WTC11 (cell line): Measurements from ENCODE around the gene TMED1. TPM values are rescaled to one million over a fixed set of nuclear protein-coding genes. Genes with fewer than 3 reads are reported as not detected.

Source experiments
- ATAC-seq: fragments of 200-7000 bp; cut with Tn5 transposase; 2 replicates; pipeline ENCODE4 v1.10.0; 2021; ENCODE audit warnings: mild to moderate bottlenecking, moderate library complexity
- CTCF ChIA-PET: fragments of 300-600 bp; sonication (Branson Sonifier 250); formaldehyde crosslinking; loops from one replicate; lab custom pipeline; 2021; ENCODE audit warnings: antibody characterized with exemption; lab: Charles Lee
- POLR2A ChIA-PET: fragments of 350-600 bp; sonication (Branson Sonifier 250); formaldehyde crosslinking; loops from one replicate; lab custom pipeline; 2021; ENCODE audit warnings: antibody characterized with exemption; lab: Charles Lee
- DNase-seq: peaks from one replicate; pipeline ENCODE4 v3.0.0; 2021; ENCODE audit warnings: low spot score
- H3K27ac Mint-ChIP-seq: 2 replicates; pipeline ENCODE4 v1.8.0; 2021; ENCODE audit warnings: mixed read lengths
- H3K27me3 Mint-ChIP-seq: 2 replicates; pipeline ENCODE4 v1.8.0; 2021; ENCODE audit warnings: low read depth, mild to moderate bottlenecking, moderate library complexity, mixed read lengths
- H3K36me3 Mint-ChIP-seq: 2 replicates; pipeline ENCODE4 v1.8.0; 2021; ENCODE audit warnings: mixed read lengths
- H3K4me1 Mint-ChIP-seq: 2 replicates; pipeline ENCODE4 v1.8.0; 2022; ENCODE audit warnings: mixed read lengths
- H3K4me3 Mint-ChIP-seq: 2 replicates; pipeline ENCODE4 v1.8.0; 2021; ENCODE audit warnings: mild to moderate bottlenecking, moderate library complexity, mixed read lengths
- H3K9me3 Mint-ChIP-seq: 2 replicates; pipeline ENCODE4 v1.8.0; 2021; ENCODE audit warnings: mixed read lengths
- ATF1 ChIP-seq: sonication (generic); formaldehyde crosslinking; IDR thresholded peaks from 2 replicates; pipeline ENCODE4 v1.8.1; 2023; ENCODE audit warnings: mild to moderate bottlenecking, moderate library complexity, missing genetic modification reagents
- ELF4 ChIP-seq: sonication (generic); formaldehyde crosslinking; IDR thresholded peaks from 2 replicates; pipeline ENCODE4 v1.8.1; 2022; ENCODE audit warnings: low read depth, mild to moderate bottlenecking, moderate library complexity, missing genetic modification reagents
- ERG ChIP-seq: fragments of 250-450 bp; sonication (Bioruptor Pico); IDR thresholded peaks from 2 replicates; pipeline ENCODE4 v1.8.0; 2021; ENCODE audit warnings: mild to moderate bottlenecking
- HMGXB4 ChIP-seq: sonication (generic); formaldehyde crosslinking; IDR thresholded peaks from 2 replicates; pipeline ENCODE4 v1.8.1; 2023; ENCODE audit warnings: mild to moderate bottlenecking, moderate library complexity, missing genetic modification reagents
- IRF1 ChIP-seq: sonication (generic); formaldehyde crosslinking; IDR thresholded peaks from 2 replicates; pipeline ENCODE4 v1.8.0; 2023; ENCODE audit warnings: missing genetic modification reagents
- MAX ChIP-seq: sonication (generic); formaldehyde crosslinking; IDR thresholded peaks from 2 replicates; pipeline ENCODE4 v1.8.0; 2022; ENCODE audit warnings: mild to moderate bottlenecking, missing genetic modification reagents
- MLX ChIP-seq: sonication (generic); formaldehyde crosslinking; IDR thresholded peaks from 2 replicates; pipeline ENCODE4 v1.8.1; 2023; ENCODE audit warnings: mild to moderate bottlenecking, missing genetic modification reagents, moderate library complexity
- MYBL2 ChIP-seq: sonication (generic); formaldehyde crosslinking; IDR thresholded peaks from 2 replicates; pipeline ENCODE4 v1.8.1; 2023; ENCODE audit warnings: mild to moderate bottlenecking, moderate library complexity, missing genetic modification reagents
- SOX15 ChIP-seq: fragments of 250-450 bp; sonication (Bioruptor Pico); IDR thresholded peaks from 2 replicates; pipeline ENCODE4 v1.9.0; 2021; ENCODE audit warnings: mild to moderate bottlenecking
- total RNA-seq: library from RNA; stranded (reverse); gene quantifications from 3 replicates; pipeline ENCODE4 v1.2.3, GENCODE V29; 2021
- TF ChIP-seq, protein P1 (sequence below): sonication (generic); formaldehyde crosslinking; IDR thresholded peaks from 2 replicates; pipeline ENCODE4 v1.8.0; 2022; ENCODE audit warnings: mild to moderate bottlenecking, missing genetic modification reagents

TMED1 gene
- total RNA-seq, 1 experiment from 2014 or later: 28.5 TPM

GRCh38 chr19:10818301-10819123, 17.5 kb downstream of the TMED1 start:
- Mint-ChIP-seq H3K27ac (no peak overlapping the region), H3K4me1 (no peaks in the 10 kb centered on the region), H3K4me3 (no peak overlapping the region), H3K36me3 (peaks cover 24% of the 10 kb centered on the region), H3K27me3 (no peaks in the 10 kb centered on the region; the same call in 1 of the 2 replicates), H3K9me3 (no peaks in the 10 kb centered on the region)
- ChIA-PET POLR2A (no interaction called here), CTCF (interaction anchor here (0.5 to 1.5 kb wide), 4 partner anchors 40 to 101 kb away, joined by 3 to 7 read pairs (median 4); partner anchors contain the start of genes CARM1 and DNM2)
- DNase-seq (no peak), ATAC-seq (no peak)
- no peak for TF ChIP-seq SOX15 (CRISPR knock-in tag)
- TF ChIP-seq ATF1: no peak
- TF ChIP-seq HMGXB4 (CRISPR knock-in tag): no peak
- TF ChIP-seq ERG (CRISPR knock-in tag): no peak
- TF ChIP-seq, protein P1, sequence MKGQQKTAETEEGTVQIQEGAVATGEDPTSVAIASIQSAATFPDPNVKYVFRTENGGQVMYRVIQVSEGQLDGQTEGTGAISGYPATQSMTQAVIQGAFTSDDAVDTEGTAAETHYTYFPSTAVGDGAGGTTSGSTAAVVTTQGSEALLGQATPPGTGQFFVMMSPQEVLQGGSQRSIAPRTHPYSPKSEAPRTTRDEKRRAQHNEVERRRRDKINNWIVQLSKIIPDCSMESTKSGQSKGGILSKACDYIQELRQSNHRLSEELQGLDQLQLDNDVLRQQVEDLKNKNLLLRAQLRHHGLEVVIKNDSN: no peak

- no peaks in the 10 kb centered on the region; the same call in 1 of the 2 replicates for H3K27me3 Mint-ChIP-seq
- H3K9me3 Mint-ChIP-seq: no peaks in the 10 kb centered on the region
- CTCF ChIA-PET: interaction anchor here (0.5 to 1.5 kb wide), 3 partner anchors 41 to 95 kb away, joined by 3 to 6 read pairs (median 3); partner anchors contain the start of gene CARM1
Observed at GRCh38 chr19:10817291-10818038, 18.5 kb downstream of the TMED1 start.

GRCh38 chr19:10816691-10817090, 19.3 kb downstream of the TMED1 start:
- Mint-ChIP-seq H3K27me3 (no peaks in the 10 kb centered on the region; the same call in 1 of the 2 replicates), H3K4me1 (no peaks in the 10 kb centered on the region), H3K4me3 (no peak overlapping the region), H3K9me3 (no peaks in the 10 kb centered on the region), H3K27ac (peak overlapping the region; percentile 53; the same call in 1 of the 2 replicates), H3K36me3 (peaks cover 27% of the 10 kb centered on the region)
- CTCF ChIA-PET: no interaction called here
- ATAC-seq (no peak), DNase-seq (no peak)
- POLR2A ChIA-PET: no interaction called here
- TF ChIP-seq ELF4 (CRISPR knock-in tag): no peak
- no peak for TF ChIP-seq IRF1 (CRISPR knock-in tag)

More at GRCh38 chr19:10817291-10818038, 18.5 kb downstream of the TMED1 start:
- DNase-seq (no peak), ATAC-seq (no peak)
- Mint-ChIP-seq H3K36me3 (peaks cover 28% of the 10 kb centered on the region), H3K4me1 (no peaks in the 10 kb centered on the region), H3K27ac (no peak overlapping the region), H3K4me3 (no peak overlapping the region)
- TF ChIP-seq MLX (CRISPR knock-in tag) (no peak), MAX (CRISPR knock-in tag) (no peak), MYBL2 (CRISPR knock-in tag) (no peak)
- POLR2A ChIA-PET: no interaction called here
